BLaER1 treated with 17β-estradiol and CSF1 and Interleukin-3, amounts not matched to agents 10 nM and 100 nM (cell line): ENCODE data around the gene ATP8B2.
"Not testable (repeated sequence)": the region's sequence is repeated elsewhere in the genome, so short reads cannot be mapped to it uniquely, and the experiment has no call there.

Experiments
- H3K27ac ChIP-seq, 11 experiments: shearing (Covaris generic); formaldehyde crosslinking; 2 replicates each; pipeline ENCODE4 v1.8.1; 2022
- H3K27me3 ChIP-seq, 11 experiments: shearing (Covaris generic); formaldehyde crosslinking; 2 replicates each; pipeline ENCODE4 v1.8.1; 2022
- H3K36me3 ChIP-seq, 11 experiments: shearing (Covaris generic); formaldehyde crosslinking; 2 replicates each; pipeline ENCODE4 v1.8.1; 2022
- H3K4me1 ChIP-seq, 10 experiments: shearing (Covaris generic); formaldehyde crosslinking; 2 replicates each; pipeline ENCODE4 v1.8.1; 2022
- H3K4me2 ChIP-seq, 11 experiments: shearing (Covaris generic); formaldehyde crosslinking; 2 replicates each; pipeline ENCODE4 v1.8.1; 2022
- H3K4me3 ChIP-seq, 10 experiments: shearing (Covaris generic); formaldehyde crosslinking; 2 replicates each; pipeline ENCODE4 v1.8.1; 2022
- H3K9ac ChIP-seq, 11 experiments: shearing (Covaris generic); formaldehyde crosslinking; 2 replicates each; pipeline ENCODE4 v1.8.1; 2022
- H3K9me3 ChIP-seq, 11 experiments: shearing (Covaris generic); formaldehyde crosslinking; replicated peaks in 1 of 11; 2 replicates each; pipeline ENCODE4 v1.8.1; 2022
- H4K20me1 ChIP-seq, 11 experiments: shearing (Covaris generic); formaldehyde crosslinking; 2 replicates each; pipeline ENCODE4 v1.8.1; 2022
- Cebpa-rat ChIP-seq, 11 experiments: shearing (Covaris generic); IDR thresholded peaks; 2 replicates each; pipeline ENCODE4 v1.8.1; 2022

Gene ATP8B2

GRCh38 chr1:154329152-154329521, 3.8 kb downstream of the ATP8B2 start:
- TF ChIP-seq Cebpa-rat (IDR thresholded peaks at IDR 0.05) = no peak
- H4K20me1 ChIP-seq = peaks cover 0 to 40% (median 24%) of the 10 kb centered on the region in 11 experiments; a peak in 17 of 22 replicates
- peak overlapping the region; percentile 55 to 94 (median 81) for H3K4me3 ChIP-seq
- H3K4me2 ChIP-seq = peak overlapping the region; percentile 98 to 100 (median 100)
- H3K27ac ChIP-seq = peak overlapping the region in 9 of 11 experiments; percentile 85 to 98 (median 94); a peak in 17 of 22 replicates
- H3K9ac ChIP-seq = peak overlapping the region in 10 of 11 experiments; percentile 65 to 99 (median 94); a peak in 21 of 22 replicates
- no peaks in the 10 kb centered on the region for H3K27me3 ChIP-seq
- H3K9me3 ChIP-seq = no peaks in the 10 kb centered on the region
- H3K4me1 ChIP-seq = peaks cover 64 to 84% (median 69%) of the 10 kb centered on the region in 10 experiments
- H3K36me3 ChIP-seq = peaks cover 20 to 49% (median 43%) of the 10 kb centered on the region in 11 experiments

GRCh38 chr1:154329551-154330131, 4.3 kb downstream of the ATP8B2 start:
- Histone ChIP-seq H3K4me3 (peak overlapping the region in 5 of 10 experiments; percentile 76 to 94 (median 84); a peak in 8 of 20 replicates), H3K36me3 (peaks cover 25 to 54% (median 48%) of the 10 kb centered on the region in 11 experiments), H3K4me1 (peaks cover 66 to 85% (median 72%) of the 10 kb centered on the region in 10 experiments), H3K4me2 (peak overlapping the region; percentile 98 to 100 (median 100)), H4K20me1 (peaks cover 0 to 40% (median 24%) of the 10 kb centered on the region in 11 experiments; a peak in 17 of 22 replicates), H3K27me3 (no peaks in the 10 kb centered on the region), H3K9ac (peak overlapping the region in 8 of 11 experiments; percentile 89 to 99 (median 96); a peak in 12 of 22 replicates), H3K9me3 (no peaks in the 10 kb centered on the region), H3K27ac (peak overlapping the region in 5 of 11 experiments; percentile 92 to 98 (median 95); a peak in 7 of 22 replicates)
- TF ChIP-seq Cebpa-rat (IDR thresholded peaks at IDR 0.05) = no peak

GRCh38 chr1:154330669-154331068, 5.3 kb downstream of the ATP8B2 start:
- H3K27me3 ChIP-seq = no peaks in the 10 kb centered on the region
- H3K9ac ChIP-seq = peak overlapping the region in 2 of 11 experiments; percentile 19 to 31; a peak in 2 of 22 replicates
- H3K4me2 ChIP-seq = peak overlapping the region in 10 of 11 experiments; percentile 98 to 100 (median 100); a peak in 17 of 22 replicates
- H3K4me1 ChIP-seq = peaks cover 69 to 95% (median 82%) of the 10 kb centered on the region in 10 experiments
- H3K9me3 ChIP-seq = no peaks in the 10 kb centered on the region
- H3K4me3 ChIP-seq = no peak overlapping the region
- peaks cover 25 to 61% (median 53%) of the 10 kb centered on the region in 11 experiments for H3K36me3 ChIP-seq
- H3K27ac ChIP-seq = peak overlapping the region in 3 of 11 experiments; percentile 14 to 21 (median 18); a peak in 3 of 22 replicates
- peaks cover 0 to 40% (median 24%) of the 10 kb centered on the region in 11 experiments; a peak in 17 of 22 replicates for H4K20me1 ChIP-seq
- no peak for TF ChIP-seq Cebpa-rat (IDR thresholded peaks at IDR 0.05)

GRCh38 chr1:154334079-154335024, 9.0 kb downstream of the ATP8B2 start:
- peaks cover 36 to 61% (median 51%) of the 10 kb centered on the region in 10 experiments for H3K4me1 ChIP-seq
- H3K4me2 ChIP-seq = peak overlapping the region; percentile 45 to 82 (median 61)
- no peak for TF ChIP-seq Cebpa-rat (IDR thresholded peaks at IDR 0.05)
- no peaks in the 10 kb centered on the region for H3K9me3 ChIP-seq
- peak overlapping the region in 10 of 11 experiments; percentile 31 to 70 (median 52); a peak in 18 of 22 replicates for H3K9ac ChIP-seq
- H3K27ac ChIP-seq = peak overlapping the region in 10 of 11 experiments; percentile 39 to 83 (median 64); a peak in 19 of 22 replicates
- no peak overlapping the region for H3K4me3 ChIP-seq
- no peaks in the 10 kb centered on the region for H3K27me3 ChIP-seq
- H4K20me1 ChIP-seq = peaks cover 0 to 22% (median 15%) of the 10 kb centered on the region in 11 experiments; a peak in 17 of 22 replicates
- peaks cover 46 to 97% (median 89%) of the 10 kb centered on the region in 11 experiments for H3K36me3 ChIP-seq

GRCh38 chr1:154335025-154335714, 9.8 kb downstream of the ATP8B2 start:
- Histone ChIP-seq H3K27ac (peak overlapping the region in 10 of 11 experiments; percentile 39 to 83 (median 64); a peak in 19 of 22 replicates), H3K4me1 (peaks cover 28 to 53% (median 42%) of the 10 kb centered on the region in 10 experiments), H3K36me3 (peaks cover 54 to 97% (median 95%) of the 10 kb centered on the region in 11 experiments), H3K27me3 (no peaks in the 10 kb centered on the region), H3K4me3 (no peak overlapping the region), H3K9me3 (no peaks in the 10 kb centered on the region), H4K20me1 (peaks cover 0 to 20% (median 7%) of the 10 kb centered on the region in 11 experiments; a peak in 13 of 22 replicates), H3K4me2 (peak overlapping the region; percentile 45 to 82 (median 61)), H3K9ac (peak overlapping the region in 10 of 11 experiments; percentile 31 to 70 (median 52); a peak in 16 of 22 replicates)
- no peak for TF ChIP-seq Cebpa-rat (IDR thresholded peaks at IDR 0.05)

GRCh38 chr1:154337253-154337894, 12.0 kb downstream of the ATP8B2 start:
- no peak overlapping the region for H3K27ac ChIP-seq
- peaks cover 61 to 97% (median 95%) of the 10 kb centered on the region in 11 experiments for H3K36me3 ChIP-seq

GRCh38 chr1:154338875-154339274, 13.6 kb downstream of the ATP8B2 start:
- Histone ChIP-seq H3K9me3 (no peaks in the 10 kb centered on the region), H4K20me1 (peaks cover 0 to 14% (median 0%) of the 10 kb centered on the region in 11 experiments; a peak in 5 of 22 replicates), H3K27ac (no peak overlapping the region), H3K4me2 (no peak overlapping the region), H3K4me1 (peaks cover 31 to 52% (median 42%) of the 10 kb centered on the region in 10 experiments), H3K36me3 (peaks cover 62 to 98% (median 97%) of the 10 kb centered on the region in 11 experiments), H3K9ac (peak overlapping the region in 1 of 11 experiments; percentile 15; a peak in 1 of 22 replicates), H3K4me3 (no peak overlapping the region), H3K27me3 (no peaks in the 10 kb centered on the region)
- TF ChIP-seq Cebpa-rat (IDR thresholded peaks at IDR 0.05) = no peak

More at GRCh38 chr1:154337253-154337894, 12.0 kb downstream of the ATP8B2 start:
- Histone ChIP-seq H3K9ac (peak overlapping the region in 1 of 11 experiments; percentile 24; a peak in 4 of 22 replicates), H3K4me3 (no peak overlapping the region), H3K4me2 (no peak overlapping the region), H4K20me1 (peaks cover 0 to 12% (median 0%) of the 10 kb centered on the region in 11 experiments; a peak in 5 of 22 replicates), H3K4me1 (peaks cover 31 to 52% (median 43%) of the 10 kb centered on the region in 10 experiments), H3K27me3 (no peaks in the 10 kb centered on the region), H3K9me3 (no peaks in the 10 kb centered on the region)
- no peak for TF ChIP-seq Cebpa-rat (IDR thresholded peaks at IDR 0.05)

GRCh38 chr1:154341366-154341765, 16.0 kb downstream of the ATP8B2 start:
- H3K36me3 ChIP-seq = peaks cover 79 to 100% (median 100%) of the 10 kb centered on the region in 11 experiments
- peak overlapping the region in 8 of 11 experiments; percentile 66 to 88 (median 78); a peak in 12 of 22 replicates for H3K4me2 ChIP-seq
- H3K4me1 ChIP-seq = peaks cover 20 to 48% (median 36%) of the 10 kb centered on the region in 10 experiments

More at GRCh38 chr1:154341366-154341765, 16.0 kb downstream of the ATP8B2 start:
- H3K27ac ChIP-seq = peak overlapping the region in 3 of 11 experiments; percentile 58 to 69 (median 68); a peak in 3 of 22 replicates
- H3K27me3 ChIP-seq, H3K9me3 ChIP-seq, H3K4me3 ChIP-seq: not testable (repeated sequence)
- peaks cover 0 to 22% (median 0%) of the 10 kb centered on the region in 11 experiments; a peak in 5 of 22 replicates for H4K20me1 ChIP-seq
- peak overlapping the region in 3 of 11 experiments; percentile 43 to 59 (median 50); a peak in 1 of 22 replicates for H3K9ac ChIP-seq
